GM23338 (cell line): Measurements from ENCODE around the gene SPECC1. TPM values are rescaled to one million over a fixed set of nuclear protein-coding genes. Genes with fewer than 3 reads are reported as not detected.

Source experiments
- ATAC-seq: fragments of 200-7000 bp; cut with Tn5 transposase; 3 replicates; pipeline ENCODE4 v1.9.1; 2020
- DNase-seq: peaks from one replicate; pipeline ENCODE4 v3.0.0-alpha.2; 2015; ENCODE audit warnings: low spot score
- H2AFZ ChIP-seq: fragments of 200-600 bp; sonication (generic); 2 replicates; pipeline ENCODE4 v1.8.0; 2016; ENCODE audit warnings: antibody characterized with exemption, mild to moderate bottlenecking, moderate library complexity
- H3F3A ChIP-seq: fragments of 200-600 bp; sonication (generic); replicated peaks from 2 replicates; pipeline ENCODE4 v1.8.0; 2017; ENCODE audit warnings: antibody characterized with exemption, mixed run types, low read depth
- H3K27ac ChIP-seq: fragments of 200-600 bp; sonication (generic); 2 replicates; pipeline ENCODE4 v1.6.1; 2016; ENCODE audit warnings: low read depth
- H3K27me3 ChIP-seq: fragments of 200-600 bp; sonication (generic); 2 replicates; pipeline ENCODE4 v1.8.0; 2016; ENCODE audit warnings: mild to moderate bottlenecking, mixed run types, moderate library complexity; ENCODE audit not compliant: insufficient read depth
- H3K36me3 ChIP-seq: fragments of 200-600 bp; sonication (generic); 2 replicates; pipeline ENCODE4 v1.8.0; 2016; ENCODE audit warnings: mild to moderate bottlenecking; ENCODE audit not compliant: insufficient read depth
- H3K4me1 ChIP-seq: fragments of 200-600 bp; sonication (generic); 2 replicates; pipeline ENCODE4 v1.8.0; 2016; ENCODE audit warnings: mild to moderate bottlenecking, moderate library complexity; ENCODE audit not compliant: insufficient read depth
- H3K4me2 ChIP-seq: fragments of 200-600 bp; sonication (generic); 2 replicates; pipeline ENCODE4 v1.7.1; 2017; ENCODE audit warnings: mixed run types
- H3K4me3 ChIP-seq: fragments of 200-600 bp; sonication (generic); 2 replicates; pipeline ENCODE4 v1.6.1; 2016; ENCODE audit warnings: mixed run types
- H3K79me2 ChIP-seq: fragments of 200-600 bp; sonication (generic); replicated peaks from 2 replicates; pipeline ENCODE4 v1.8.0; 2017; ENCODE audit warnings: mild to moderate bottlenecking; ENCODE audit not compliant: insufficient read depth
- H3K9me2 ChIP-seq: fragments of 200-600 bp; sonication (generic); 2 replicates; pipeline ENCODE4 v1.8.0; 2017; ENCODE audit not compliant: insufficient read depth
- H4K20me1 ChIP-seq: fragments of 200-600 bp; sonication (generic); replicated peaks from 2 replicates; pipeline ENCODE4 v1.8.0; 2017; ENCODE audit warnings: mild to moderate bottlenecking; ENCODE audit not compliant: insufficient read depth
- H3K27ac Mint-ChIP-seq: 2 replicates; pipeline ENCODE4 v1.8.0; 2020; ENCODE audit warnings: inconsistent platforms, mild to moderate bottlenecking, moderate library complexity, mixed read lengths
- H3K27me3 Mint-ChIP-seq: 3 replicates; pipeline ENCODE4 v1.8.0; 2022; ENCODE audit warnings: low read depth, mild to moderate bottlenecking, moderate library complexity, mixed read lengths, inconsistent platforms; ENCODE audit not compliant: insufficient read depth, poor library complexity
- H3K36me3 Mint-ChIP-seq: 3 replicates; pipeline ENCODE4 v1.8.0; 2021; ENCODE audit warnings: low read depth, mild to moderate bottlenecking, inconsistent platforms, moderate library complexity, mixed read lengths
- H3K4me1 Mint-ChIP-seq: 3 replicates; pipeline ENCODE4 v1.8.0; 2020; ENCODE audit warnings: mild to moderate bottlenecking, inconsistent platforms, mixed read lengths
- H3K4me3 Mint-ChIP-seq: 3 replicates; pipeline ENCODE4 v1.8.0; 2021; ENCODE audit warnings: moderate library complexity, mild to moderate bottlenecking, inconsistent platforms, mixed read lengths
- H3K9me3 Mint-ChIP-seq: 3 replicates; pipeline ENCODE4 v1.8.0; 2020; ENCODE audit warnings: moderate library complexity, mild to moderate bottlenecking, inconsistent platforms, mixed read lengths
- CREB1 ChIP-seq: fragments of 250-450 bp; sonication (Bioruptor Pico); IDR thresholded peaks from 2 replicates; pipeline ENCODE4 v1.5.0; 2020; ENCODE audit warnings: low read depth, mild to moderate bottlenecking, moderate library complexity
- EZH2 ChIP-seq: fragments of 200-600 bp; sonication (generic); IDR thresholded peaks from one replicate; pipeline ENCODE4 v1.8.0; 2017; ENCODE audit warnings: antibody characterized with exemption, mild to moderate bottlenecking, low read depth; ENCODE audit not compliant: unreplicated experiment
- EZH2phosphoT487 ChIP-seq: fragments of 200-600 bp; sonication (generic); IDR thresholded peaks from one replicate; pipeline ENCODE4 v1.8.1; 2018; ENCODE audit warnings: antibody characterized with exemption; ENCODE audit not compliant: unreplicated experiment
- JUNB ChIP-seq: IDR thresholded peaks from one replicate; pipeline ENCODE4 v1.6.1; 2016; ENCODE audit warnings: antibody characterized with exemption; ENCODE audit not compliant: unreplicated experiment
- NANOG ChIP-seq: IDR thresholded peaks from 2 replicates; pipeline ENCODE4 v1.6.1; 2016; ENCODE audit warnings: antibody characterized with exemption, borderline replicate concordance
- POLR2AphosphoS5 ChIP-seq: IDR thresholded peaks from 2 replicates; pipeline ENCODE4 v1.6.1; 2016; ENCODE audit warnings: antibody characterized with exemption, low read depth
- REST ChIP-seq: IDR thresholded peaks from one replicate; pipeline ENCODE4 v1.6.1; 2018; ENCODE audit warnings: antibody characterized with exemption; ENCODE audit not compliant: unreplicated experiment
- STAT1 ChIP-seq: IDR thresholded peaks from one replicate; pipeline ENCODE4 v1.6.1; 2016; ENCODE audit warnings: antibody characterized with exemption; ENCODE audit not compliant: unreplicated experiment
- ZNF114 ChIP-seq: fragments of 250-450 bp; sonication (Bioruptor Pico); IDR thresholded peaks from 2 replicates; pipeline ENCODE4 v1.5.0; 2020; ENCODE audit warnings: mild to moderate bottlenecking, moderate library complexity
- ZNF331 ChIP-seq: fragments of 250-450 bp; sonication (Bioruptor Pico); IDR thresholded peaks from 2 replicates; pipeline ENCODE4 v1.5.0; 2020; ENCODE audit warnings: low read depth, mild to moderate bottlenecking, moderate library complexity
- polyA plus RNA-seq: library from polyadenylated mRNA; unstranded; fragments of >200 nt; fragmentation: Nextera tagmentation; extraction: Ambion mirVana; gene quantifications from 2 replicates; pipeline ENCODE4 v1.2.1, GENCODE V29; 2016
- total RNA-seq: library from RNA; depleted of rRNA; stranded (reverse); fragments of >200 nt; shearing (Covaris generic); gene quantifications from 2 replicates; pipeline ENCODE4 v1.2.3, GENCODE V29; 2014
- TF ChIP-seq, protein P1 (sequence below): IDR thresholded peaks from 2 replicates; pipeline ENCODE4 v1.6.1; 2016; ENCODE audit warnings: antibody characterized with exemption

Gene SPECC1
- total and polyA plus RNA-seq, 2 experiments from 2014 or later = 42.6 to 101 TPM

GRCh38 chr17:20232611-20233010, 223.5 kb downstream of the SPECC1 start:
- H3K27ac Mint-ChIP-seq = no peak overlapping the region
- Histone ChIP-seq H3K36me3 (peaks cover 21% of the 10 kb centered on the region; the same call in 1 of the 2 replicates), H3K4me2 (no peak overlapping the region), H3K27me3 (no peaks in the 10 kb centered on the region), H3K4me1 (no peaks in the 10 kb centered on the region), H3K27ac (no peak overlapping the region), H4K20me1 (peaks cover 10% of the 10 kb centered on the region), H3K79me2 (peaks cover 10% of the 10 kb centered on the region; the same call in 1 of the 2 replicates), H3F3A (no peaks in the 10 kb centered on the region), H3K9me2 (no peaks in the 10 kb centered on the region), H3K4me3 (no peak overlapping the region), H2AFZ (no peak overlapping the region)
- H3K9me3 Mint-ChIP-seq = no peaks in the 10 kb centered on the region
- TF ChIP-seq NANOG (no peak), CREB1 (no peak), ZNF114 (no peak), REST (no peak), STAT1 (no peak), EZH2phosphoT487 (no peak), EZH2 (no peak), POLR2AphosphoS5 (no peak)
- TF ChIP-seq, protein P1, sequence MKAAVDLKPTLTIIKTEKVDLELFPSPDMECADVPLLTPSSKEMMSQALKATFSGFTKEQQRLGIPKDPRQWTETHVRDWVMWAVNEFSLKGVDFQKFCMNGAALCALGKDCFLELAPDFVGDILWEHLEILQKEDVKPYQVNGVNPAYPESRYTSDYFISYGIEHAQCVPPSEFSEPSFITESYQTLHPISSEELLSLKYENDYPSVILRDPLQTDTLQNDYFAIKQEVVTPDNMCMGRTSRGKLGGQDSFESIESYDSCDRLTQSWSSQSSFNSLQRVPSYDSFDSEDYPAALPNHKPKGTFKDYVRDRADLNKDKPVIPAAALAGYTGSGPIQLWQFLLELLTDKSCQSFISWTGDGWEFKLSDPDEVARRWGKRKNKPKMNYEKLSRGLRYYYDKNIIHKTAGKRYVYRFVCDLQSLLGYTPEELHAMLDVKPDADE = no peak
- H3K27me3 Mint-ChIP-seq = no peaks in the 10 kb centered on the region
- no peak for DNase-seq
- peaks cover 75% of the 10 kb centered on the region for H3K36me3 Mint-ChIP-seq
- H3K4me3 Mint-ChIP-seq = no peak overlapping the region
- ATAC-seq = no peak
- peaks cover 23% of the 10 kb centered on the region for H3K4me1 Mint-ChIP-seq

- H3K27me3 Mint-ChIP-seq = no peaks in the 10 kb centered on the region
- Histone ChIP-seq H4K20me1 (peaks cover 10% of the 10 kb centered on the region), H3K4me3 (no peak overlapping the region), H3K27me3 (no peaks in the 10 kb centered on the region), H3K79me2 (0 out of 2 replicates have a peak, but pooled peaks cover 4% of the 10 kb centered on the region), H3K27ac (no peak overlapping the region), H3K4me1 (no peaks in the 10 kb centered on the region), H3F3A (0 out of 2 replicates have a peak, but pooled peaks cover 4% of the 10 kb centered on the region), H3K4me2 (no peak overlapping the region), H2AFZ (no peak overlapping the region), H3K36me3 (peaks cover 19% of the 10 kb centered on the region), H3K9me2 (no peaks in the 10 kb centered on the region)
- H3K4me3 Mint-ChIP-seq = no peak overlapping the region
- H3K36me3 Mint-ChIP-seq = peaks cover 61% of the 10 kb centered on the region
- peaks cover 23% of the 10 kb centered on the region for H3K4me1 Mint-ChIP-seq
- no peak overlapping the region for H3K27ac Mint-ChIP-seq
- ATAC-seq = no peak
- no peak for DNase-seq
- no peaks in the 10 kb centered on the region for H3K9me3 Mint-ChIP-seq
- TF ChIP-seq NANOG (no peak), EZH2phosphoT487 (no peak), REST (no peak), ZNF331 (CRISPR knock-in tag) (no peak), ZNF114 (no peak), JUNB (no peak)
- TF ChIP-seq, protein P1 = no peak
Measured at GRCh38 chr17:20234276-20234675, 225.1 kb downstream of the SPECC1 start.
